GM18507 (cell line): ENCODE data around the gene OTOP3.
A peak's percentile ranks its signal among the peaks of the same experiment; 100 is the strongest.

Experiments
- DNase-seq: peaks from one replicate; pipeline ENCODE4 v3.0.0; 2011; ENCODE audit warnings: low read depth; ENCODE audit not compliant: insufficient read length; ENCODE audit errors: extremely low spot score
- FAIRE-seq: peaks from 2 replicates; lab custom pipeline; 2011; peaks lifted over from hg19 to GRCh38; lab: Jason Lieb, UNC

The OTOP3 gene

GRCh38 chr17:74916136-74916850, 19.4 kb upstream of the OTOP3 start:
- FAIRE-seq (no peak), DNase-seq (no peak)

GRCh38 chr17:74916851-74917199, 18.9 kb upstream of the OTOP3 start:
- FAIRE-seq = no peak

GRCh38 chr17:74917430-74917829, 18.3 kb upstream of the OTOP3 start:
- DNase-seq (no peak), FAIRE-seq (no peak)

More at GRCh38 chr17:74916851-74917199, 18.9 kb upstream of the OTOP3 start:
- DNase-seq = no peak

GRCh38 chr17:74918906-74919305, 16.8 kb upstream of the OTOP3 start:
- DNase-seq (no peak), FAIRE-seq (no peak)

GRCh38 chr17:74919440-74920305, 16.0 kb upstream of the OTOP3 start:
- no peak for DNase-seq
- no peak for FAIRE-seq

- DNase-seq (no peak), FAIRE-seq (no peak)
Observed at GRCh38 chr17:74920306-74920620, 15.4 kb upstream of the OTOP3 start.

- FAIRE-seq (no peak), DNase-seq (no peak)
Observed at GRCh38 chr17:74920642-74921025, 15.1 kb upstream of the OTOP3 start.

- DNase-seq (no peak), FAIRE-seq (no peak)
Observed at GRCh38 chr17:74921026-74921681, 14.5 kb upstream of the OTOP3 start.

- FAIRE-seq = no peak
- no peak for DNase-seq
Observed at GRCh38 chr17:74921769-74922168, 13.9 kb upstream of the OTOP3 start.

DNA sequence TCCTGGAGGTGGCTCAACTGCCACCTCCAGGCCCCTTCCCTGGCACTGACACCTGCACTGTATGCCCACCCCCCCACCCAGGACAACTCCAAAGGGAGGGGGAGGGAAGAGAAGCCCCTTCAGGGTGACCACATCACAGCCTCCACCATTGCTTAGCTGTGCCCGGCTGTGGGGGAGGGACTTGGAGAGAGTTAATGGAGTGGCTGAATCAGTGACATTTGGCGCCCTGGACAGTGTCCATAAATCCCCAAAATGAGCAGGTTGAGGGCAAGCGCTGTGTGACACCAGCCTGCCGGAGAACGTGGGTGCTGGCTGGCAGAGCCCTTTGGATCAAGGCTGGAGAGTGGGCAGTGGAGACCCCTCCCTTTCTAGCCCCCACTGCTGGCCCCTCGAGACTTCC, 13.5 kb upstream of the OTOP3 start:
- FAIRE-seq (no peak), DNase-seq (no peak)

- FAIRE-seq = no peak
Observed at GRCh38 chr17:74922694-74923537, 12.8 kb upstream of the OTOP3 start, which contains the start of gene USH1G. Gene USH1G, minus strand, starts transcription at chr17:74923255. Its CDS starts 182 bp downstream, at chr17:74923073.

DNA sequence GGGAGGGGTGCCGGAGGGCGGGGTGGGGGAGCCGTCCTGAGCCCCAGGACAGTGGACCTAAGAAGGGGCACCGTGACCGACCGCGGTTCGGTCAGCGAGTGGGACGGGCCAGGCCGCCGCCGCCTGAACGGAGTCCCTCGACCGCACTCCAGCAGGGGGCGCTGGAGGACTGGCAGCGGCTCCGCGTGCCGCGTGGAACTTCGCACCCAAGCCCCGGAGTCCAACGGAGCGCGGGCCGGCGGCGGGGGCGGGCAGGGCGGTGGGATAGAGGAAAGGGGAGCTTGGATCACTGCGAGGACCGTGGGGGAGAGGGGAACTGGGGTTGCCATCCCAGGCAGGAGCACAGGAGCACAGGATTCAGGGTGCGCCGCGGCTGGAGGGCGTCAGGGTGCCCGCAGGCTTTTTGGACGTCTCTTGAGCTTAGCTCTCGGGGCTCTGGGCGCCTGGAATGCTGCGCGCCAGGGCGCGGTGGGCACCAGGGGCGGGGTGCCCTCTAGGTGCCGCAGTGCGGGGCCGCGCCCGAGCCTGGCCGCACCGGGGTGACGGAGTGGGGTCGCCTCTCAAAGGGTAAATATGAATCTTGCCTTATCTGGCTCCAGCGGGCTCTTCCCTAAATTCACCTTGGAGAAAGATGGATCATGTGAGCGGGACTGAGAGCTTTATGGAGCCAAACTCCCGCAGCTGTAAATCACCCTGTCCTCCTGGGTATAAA, 12.0 kb upstream of the OTOP3 start:
- FAIRE-seq = peak; percentile 35
- DNase-seq = peak; percentile 68

More at GRCh38 chr17:74922694-74923537, 12.8 kb upstream of the OTOP3 start, which contains the start of gene USH1G:
- DNase-seq = no peak

- DNase-seq = no peak
- no peak for FAIRE-seq
Observed at GRCh38 chr17:74924250-74924948, 11.3 kb upstream of the OTOP3 start, which contains the start of gene OTOP2. Gene OTOP2, plus strand, starts transcription at chr17:74924273. Its CDS starts 360 bp downstream, at chr17:74924633.

GRCh38 chr17:74925242-74925641, 10.5 kb upstream of the OTOP3 start:
- no peak for DNase-seq
- FAIRE-seq = no peak

- FAIRE-seq (no peak), DNase-seq (no peak)
Observed at GRCh38 chr17:74928786-74929185, 6.9 kb upstream of the OTOP3 start.

GRCh38 chr17:74930535-74931036, 5.1 kb upstream of the OTOP3 start:
- FAIRE-seq = no peak
- DNase-seq = no peak

DNA sequence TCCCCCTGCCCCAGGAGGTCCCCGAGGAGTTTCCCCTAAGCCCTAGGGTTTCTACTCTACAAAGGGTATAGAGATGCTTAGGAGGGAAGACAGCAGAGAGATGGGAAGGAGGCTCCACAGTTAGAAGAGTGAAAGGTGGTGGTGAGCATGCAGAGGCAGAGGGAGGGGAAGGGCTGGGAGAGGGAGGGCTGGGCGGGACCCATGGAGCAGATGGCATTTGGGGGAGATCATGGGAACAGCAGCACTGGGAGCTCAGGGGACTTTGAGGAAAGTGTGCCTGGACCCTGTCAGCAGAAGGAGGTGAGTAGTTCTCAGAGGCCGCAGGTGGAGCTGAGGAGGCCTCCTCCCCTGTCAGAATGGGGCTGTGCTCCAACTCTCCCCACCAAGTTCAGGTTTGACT, 650 bp upstream of the OTOP3 start:
- FAIRE-seq (no peak), DNase-seq (no peak)

DNA sequence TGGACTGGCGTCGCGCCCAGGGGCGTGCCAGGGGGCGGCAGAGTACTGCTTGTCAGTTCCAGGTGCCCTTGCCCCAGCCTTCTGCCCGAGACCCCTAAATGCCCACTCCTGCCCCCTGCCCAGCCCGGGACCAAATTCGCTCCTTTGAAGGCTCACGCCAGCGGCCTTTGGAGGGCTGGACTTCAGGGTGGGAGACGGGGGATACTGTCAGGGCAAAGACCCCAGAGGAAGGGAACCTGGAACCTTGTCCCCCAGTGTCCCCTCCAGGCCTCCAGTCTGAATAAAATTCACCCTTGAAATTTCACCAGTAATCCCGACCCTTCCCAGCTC, 737 bp downstream of the OTOP3 start:
- no peak for FAIRE-seq
- DNase-seq = no peak
